ENCODE data around the gene KIAA0753. TPM values are rescaled to one million over a fixed set of nuclear protein-coding genes. Genes with fewer than 3 reads are reported as not detected.

The KIAA0753 gene
- polyA plus RNA-seq, 1 donor (not counting 4 experiments of a cell fraction or from before 2014, with no cell fraction given): 11.6 TPM

- dilution Hi-C loops (cut with MboI; ENCODE audit: extremely low pct_ligation_motif_present, low sequenced_read_pairs): no loop called here
- FAIRE-seq (no peak), DNase-seq (ENCODE audit: low read depth, low spot score) (no peak)
- H3K36me3 ChIP-seq (ENCODE audit: control insufficient read depth in 2 of 2, extremely low read depth in 1 of 2, insufficient read depth in 2 of 2, low read length in 2 of 2): no peaks in the 10 kb centered on the region
- H3K4me2 ChIP-seq (ENCODE audit: control insufficient read depth, extremely low read depth, insufficient read depth, low read depth, low read length): no peak overlapping the region
- no peaks in the 10 kb centered on the region for H4K20me1 ChIP-seq (ENCODE audit: control insufficient read depth, extremely low read depth, insufficient read depth, low read length)
- H3K27ac ChIP-seq (ENCODE audit: control insufficient read depth, insufficient read depth, low read length): no peak overlapping the region
- no peaks in the 10 kb centered on the region for H3K9me3 ChIP-seq (ENCODE audit: control insufficient read depth, low read depth, low read length)
- no peaks in the 10 kb centered on the region for H3K79me2 ChIP-seq (ENCODE audit: control insufficient read depth, insufficient read depth, low read length)
- TF ChIP-seq EZH2 (IDR thresholded peaks at IDR 0.05; ENCODE audit: low read length): no peak
- no peak for TF ChIP-seq CTCF (optimal IDR thresholded peaks at IDR 0.05 in 1 of 3, IDR thresholded peaks at IDR 0.05 in 1 of 3, conservative IDR thresholded peaks at IDR 0.05 in 1 of 3; ENCODE audit: extremely low read depth in 1 of 3, insufficient read depth in 2 of 3, low read length in 3 of 3)
- H3K4me3 ChIP-seq (ENCODE audit: control insufficient read depth in 2 of 3, extremely low read depth in 1 of 3, insufficient read depth in 2 of 3, low read depth in 1 of 3, low read length in 3 of 3): no peak overlapping the region
- peaks cover 11% of the 10 kb centered on the region for H3K4me1 ChIP-seq (ENCODE audit: control insufficient read depth, extremely low read depth, insufficient read depth, low read length)
- no peaks in the 10 kb centered on the region for H3K27me3 ChIP-seq (ENCODE audit: control insufficient read depth, extremely low read depth, insufficient read depth, low read length)
- H3K9ac ChIP-seq (ENCODE audit: control insufficient read depth, extremely low read depth, insufficient read depth, low read length): no peak overlapping the region
- no peaks in the 10 kb centered on the region for H3K9me1 ChIP-seq (ENCODE audit: control insufficient read depth, extremely low read depth, insufficient read depth, low read length)
- H2AFZ ChIP-seq (ENCODE audit: control insufficient read depth, low read length): no peak overlapping the region
These were observed 43.9 kb upstream of the KIAA0753 start for GRCh38 chr17:6684460-6684783.

GRCh38 chr17:6683730-6684459, 43.4 kb upstream of the KIAA0753 start:
- Histone ChIP-seq H3K4me3 (ENCODE audit: control insufficient read depth in 2 of 3, extremely low read depth in 1 of 3, insufficient read depth in 2 of 3, low read depth in 1 of 3, low read length in 3 of 3) (no peak overlapping the region), H3K4me1 (ENCODE audit: control insufficient read depth, extremely low read depth, insufficient read depth, low read length) (peaks cover 11% of the 10 kb centered on the region), H3K27ac (ENCODE audit: control insufficient read depth, insufficient read depth, low read length) (no peak overlapping the region), H3K79me2 (ENCODE audit: control insufficient read depth, insufficient read depth, low read length) (no peaks in the 10 kb centered on the region), H3K9me3 (ENCODE audit: control insufficient read depth, low read depth, low read length) (no peaks in the 10 kb centered on the region), H4K20me1 (ENCODE audit: control insufficient read depth, extremely low read depth, insufficient read depth, low read length) (no peaks in the 10 kb centered on the region), H3K9me1 (ENCODE audit: control insufficient read depth, extremely low read depth, insufficient read depth, low read length) (no peaks in the 10 kb centered on the region), H3K36me3 (ENCODE audit: control insufficient read depth in 2 of 2, extremely low read depth in 1 of 2, insufficient read depth in 2 of 2, low read length in 2 of 2) (no peaks in the 10 kb centered on the region), H3K4me2 (ENCODE audit: control insufficient read depth, extremely low read depth, insufficient read depth, low read depth, low read length) (no peak overlapping the region), H2AFZ (ENCODE audit: control insufficient read depth, low read length) (no peak overlapping the region), H3K27me3 (ENCODE audit: control insufficient read depth, extremely low read depth, insufficient read depth, low read length) (no peaks in the 10 kb centered on the region), H3K9ac (ENCODE audit: control insufficient read depth, extremely low read depth, insufficient read depth, low read length) (no peak overlapping the region)
- dilution Hi-C loops (cut with MboI; ENCODE audit: extremely low pct_ligation_motif_present, low sequenced_read_pairs): no loop called here
- DNase-seq (ENCODE audit: low read depth, low spot score) (no peak), FAIRE-seq (no peak)
- no peak for TF ChIP-seq CTCF (optimal IDR thresholded peaks at IDR 0.05 in 1 of 3, IDR thresholded peaks at IDR 0.05 in 1 of 3, conservative IDR thresholded peaks at IDR 0.05 in 1 of 3; ENCODE audit: extremely low read depth in 1 of 3, insufficient read depth in 2 of 3, low read length in 3 of 3)
- no peak for TF ChIP-seq EZH2 (IDR thresholded peaks at IDR 0.05; ENCODE audit: low read length)
